Testis (tissue), 3 donors: ENCODE results near the gene TRPC3. TPM values are rescaled to one million over a fixed set of nuclear protein-coding genes. Genes with fewer than 3 reads are reported as not detected.
A peak's percentile ranks its signal among the peaks of the same experiment; 100 is the strongest.

ENCODE experiments used
- DNase-seq: peaks from one replicate; pipeline ENCODE4 v3.0.0-alpha.2; 2019
- H3K27ac ChIP-seq, 2 donors: fragments of 200-600 bp; sonication (generic); one replicate each; pipeline ENCODE4 v1.5.1; 2019
- H3K27me3 ChIP-seq: fragments of 200-600 bp; sonication (generic); one replicate; pipeline ENCODE4 v1.5.1; 2019
- H3K36me3 ChIP-seq: fragments of 200-600 bp; sonication (generic); one replicate; pipeline ENCODE4 v1.5.1; 2017; ENCODE audit warnings: low read depth; ENCODE audit errors: missing control alignments
- H3K4me1 ChIP-seq: fragments of 200-600 bp; sonication (generic); one replicate; pipeline ENCODE4 v1.5.1; 2019
- H3K4me3 ChIP-seq, 2 donors: fragments of 200-600 bp; sonication (generic); one replicate each; pipeline ENCODE4 v1.5.1; 2017 to 2019
- H3K9me3 ChIP-seq: fragments of 200-600 bp; sonication (generic); one replicate; pipeline ENCODE4 v1.5.1; 2017
- POLR2A ChIP-seq: fragments of 450-650 bp; IDR thresholded peaks from one replicate; pipeline ENCODE4 v1.6.1; 2017; ENCODE audit warnings: antibody characterized with exemption, mild to moderate bottlenecking, moderate library complexity
- WGBS, 2 donors: methylation state at CpG; one replicate each; pipeline ENCODE4 v1.1.5; 2018; 5-methylcytosine and 5-hydroxymethylcytosine counted together
- intact Hi-C: fragments of 100-400 bp; cut with DNase I; formaldehyde crosslinking; loops from one replicate; pipeline ENCODE4 v1.15.1; 2023; ENCODE audit warnings: low total_unique reads
- polyA plus RNA-seq: library from polyadenylated mRNA; stranded (reverse); fragments of 350-450 nt; fragmentation: Illumina TruSeq; extraction: RNeasy Lipid Tissue Mini Kit (QIAGEN cat#74804); gene quantifications from one replicate; pipeline ENCODE4 v1.2.3, GENCODE V29; 2014; ENCODE audit warnings: low read depth, low replicate concordance; ENCODE audit not compliant: insufficient read depth
- total RNA-seq, 2 donors: library from RNA; depleted of rRNA; stranded (reverse); fragments of >200 nt; gene quantifications; one replicate each; pipeline ENCODE4 v1.2.3, GENCODE V29; 2016
- TF ChIP-seq, protein P1 (sequence below), 3 experiments: fragments of 450-650 bp in 2 of 3; fragments of 200-600 bp in 1 of 3; sonication (generic) in 1 of 3; IDR thresholded peaks; one replicate each; pipeline ENCODE4 v1.5.1; 2016 to 2019; ENCODE audit warnings: antibody characterized with exemption in 3 of 3, mild to moderate bottlenecking in 2 of 3, moderate library complexity in 1 of 3

TRPC3 gene
- total and polyA plus RNA-seq, 3 donors from 2014 or later: 0.57 to 3.7 (median 1.9) TPM

DNA sequence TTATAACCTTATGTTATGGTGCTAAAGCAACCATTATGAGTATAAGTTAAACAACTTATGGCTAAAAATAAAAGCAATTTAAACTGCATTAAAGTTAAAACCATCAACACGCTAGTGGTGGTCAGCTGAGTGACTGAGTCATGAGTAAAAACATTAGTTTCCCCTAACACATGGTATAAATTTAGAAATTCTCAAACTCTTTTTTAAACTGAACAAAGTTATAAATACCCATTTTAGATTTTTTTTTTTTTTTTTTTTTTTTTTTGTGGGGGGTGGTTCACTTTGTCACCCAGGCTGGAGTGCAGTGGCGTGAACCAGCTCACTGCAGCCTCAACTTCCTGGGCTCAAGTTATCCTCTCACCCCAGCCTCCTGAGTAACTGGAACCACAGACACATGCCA, 76.2 kb downstream of the TRPC3 start:
- H3K4me1 ChIP-seq: no peaks in the 10 kb centered on the region
- no peaks in the 10 kb centered on the region for H3K27me3 ChIP-seq
- no peak overlapping the region for H3K4me3 ChIP-seq
- no peaks in the 10 kb centered on the region for H3K36me3 ChIP-seq
- no peak for TF ChIP-seq POLR2A
- TF ChIP-seq, protein P1, sequence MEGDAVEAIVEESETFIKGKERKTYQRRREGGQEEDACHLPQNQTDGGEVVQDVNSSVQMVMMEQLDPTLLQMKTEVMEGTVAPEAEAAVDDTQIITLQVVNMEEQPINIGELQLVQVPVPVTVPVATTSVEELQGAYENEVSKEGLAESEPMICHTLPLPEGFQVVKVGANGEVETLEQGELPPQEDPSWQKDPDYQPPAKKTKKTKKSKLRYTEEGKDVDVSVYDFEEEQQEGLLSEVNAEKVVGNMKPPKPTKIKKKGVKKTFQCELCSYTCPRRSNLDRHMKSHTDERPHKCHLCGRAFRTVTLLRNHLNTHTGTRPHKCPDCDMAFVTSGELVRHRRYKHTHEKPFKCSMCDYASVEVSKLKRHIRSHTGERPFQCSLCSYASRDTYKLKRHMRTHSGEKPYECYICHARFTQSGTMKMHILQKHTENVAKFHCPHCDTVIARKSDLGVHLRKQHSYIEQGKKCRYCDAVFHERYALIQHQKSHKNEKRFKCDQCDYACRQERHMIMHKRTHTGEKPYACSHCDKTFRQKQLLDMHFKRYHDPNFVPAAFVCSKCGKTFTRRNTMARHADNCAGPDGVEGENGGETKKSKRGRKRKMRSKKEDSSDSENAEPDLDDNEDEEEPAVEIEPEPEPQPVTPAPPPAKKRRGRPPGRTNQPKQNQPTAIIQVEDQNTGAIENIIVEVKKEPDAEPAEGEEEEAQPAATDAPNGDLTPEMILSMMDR (IDR thresholded peaks at IDR 0.05): no peak
- no peak for DNase-seq
- H3K27ac ChIP-seq: no peak overlapping the region
- H3K9me3 ChIP-seq: no peaks in the 10 kb centered on the region
- WGBS, 2 donors: 77 to 92% methylated on average over 2 of the region's 2 CpGs
- intact Hi-C loops: no loop called here

DNA sequence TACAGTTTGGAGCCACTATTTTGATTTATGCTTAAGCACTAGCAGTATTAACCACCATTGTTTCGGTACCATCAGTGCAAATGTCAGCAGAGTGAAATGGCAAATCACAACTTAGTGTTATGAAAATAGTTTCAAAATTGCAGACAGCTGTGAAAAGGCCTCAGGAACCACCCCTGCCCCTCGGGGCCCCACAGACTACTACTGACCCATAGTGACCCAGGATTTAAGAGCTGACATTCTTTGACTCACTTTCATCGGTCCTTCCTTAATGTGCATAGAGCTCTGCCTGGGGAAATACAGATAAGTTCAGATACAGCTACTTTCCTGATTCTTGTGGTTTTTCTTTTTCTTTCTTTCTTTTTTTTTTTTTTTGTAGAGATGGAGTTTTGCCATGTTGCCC, 78.3 kb downstream of the TRPC3 start:
- no peaks in the 10 kb centered on the region for H3K9me3 ChIP-seq
- no peaks in the 10 kb centered on the region for H3K27me3 ChIP-seq
- H3K4me1 ChIP-seq: no peaks in the 10 kb centered on the region
- H3K27ac ChIP-seq: no peak overlapping the region
- DNase-seq: no peak
- no peak overlapping the region for H3K4me3 ChIP-seq
- TF ChIP-seq, protein P1 (IDR thresholded peaks at IDR 0.05): no peak
- no peak for TF ChIP-seq POLR2A
- WGBS, 2 donors: 52 to 61% methylated on average over 3 of the region's 3 CpGs
- no peaks in the 10 kb centered on the region for H3K36me3 ChIP-seq
- intact Hi-C loops: no loop called here

DNA sequence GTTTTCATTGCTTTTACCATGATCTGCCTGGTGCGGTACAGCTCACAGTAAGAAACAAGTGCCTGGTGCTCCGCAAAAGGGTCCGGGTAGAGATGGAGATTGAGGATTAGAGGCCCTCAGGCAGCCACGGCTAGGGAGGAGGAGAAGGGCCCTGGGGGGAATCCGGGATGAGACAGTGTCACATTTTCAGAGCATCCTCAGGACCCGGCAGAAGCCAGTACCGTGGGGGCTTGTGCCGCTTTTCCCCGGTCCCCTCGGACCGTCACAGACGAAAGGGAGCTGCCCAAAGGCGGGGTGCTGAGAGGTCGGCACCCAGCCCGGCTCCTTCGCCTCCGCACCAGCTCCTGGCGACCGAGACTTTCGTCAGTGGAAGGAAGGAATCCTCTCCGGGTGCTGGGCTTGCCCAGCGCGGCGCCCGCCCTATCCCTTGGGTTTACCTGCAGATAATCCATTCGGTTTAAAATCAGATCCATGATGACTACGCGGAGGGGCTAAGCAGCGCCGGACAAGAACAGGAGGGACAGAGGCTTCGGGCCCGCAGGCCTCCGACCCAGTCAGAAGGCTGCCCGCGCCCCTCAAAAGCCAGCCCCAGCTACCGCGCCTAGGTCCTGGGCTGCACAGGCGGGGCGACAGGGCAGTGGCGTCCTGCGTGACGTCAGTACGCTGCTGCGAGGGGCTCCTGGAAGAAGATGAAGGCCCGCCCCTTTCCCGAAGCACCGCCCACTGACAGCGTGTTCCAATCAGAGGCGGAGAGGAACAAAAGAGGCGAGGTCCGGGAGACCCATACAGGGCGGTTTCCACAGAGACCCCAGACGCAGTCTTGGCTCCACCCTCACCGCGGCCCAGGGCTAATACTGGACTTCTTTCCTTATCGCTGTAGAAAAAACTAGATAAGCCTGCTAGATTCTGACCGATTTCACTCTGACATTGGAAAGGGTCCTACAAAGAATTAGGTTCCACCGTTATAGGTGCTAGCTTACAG, 81.7 kb downstream of the TRPC3 start, which contains the start of gene BBS7:
TSS of gene BBS7 (minus strand) at position 634 of the 982 bp plus-strand sequence. CDS start at position 473, 161 bp downstream.
- TF ChIP-seq POLR2A: no peak
- TF ChIP-seq, protein P1 (IDR thresholded peaks at IDR 0.05): no peak
- 0 to 1% methylated on average over 19 to 55 of the region's 58 CpGs for WGBS, 2 donors
- H3K27me3 ChIP-seq: no peaks in the 10 kb centered on the region
- H3K9me3 ChIP-seq: no peaks in the 10 kb centered on the region
- intact Hi-C loops: no loop called here
- DNase-seq: peak; percentile 100
- no peaks in the 10 kb centered on the region for H3K36me3 ChIP-seq
- peak within 1 kb of the TSS; percentile 73 to 91 for H3K4me3 ChIP-seq
- H3K4me1 ChIP-seq: no peaks in the 10 kb centered on the region
- H3K27ac ChIP-seq: peak within 1 kb of the TSS; percentile 91 to 96

DNA sequence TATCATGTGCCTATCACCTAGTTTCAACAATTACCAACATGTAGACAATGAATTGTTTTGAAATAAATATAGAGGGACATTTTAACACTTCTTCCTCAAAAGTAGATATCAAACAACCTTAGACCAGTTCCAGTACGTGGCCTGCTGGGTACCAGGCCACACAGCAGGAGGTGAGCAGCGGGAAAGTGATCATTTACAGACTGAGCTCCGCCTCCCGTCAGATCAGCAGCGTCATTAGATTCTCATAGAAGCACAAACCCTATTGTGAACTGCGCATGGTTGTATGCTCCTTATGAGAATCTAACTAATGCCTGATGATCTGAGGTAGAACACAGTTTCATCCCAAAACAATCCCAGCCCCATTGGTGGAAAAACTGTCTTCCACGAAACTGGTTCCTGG, 88.1 kb downstream of the TRPC3 start:
- no peaks in the 10 kb centered on the region for H3K36me3 ChIP-seq
- H3K4me3 ChIP-seq: no peak overlapping the region
- no peaks in the 10 kb centered on the region for H3K9me3 ChIP-seq
- H3K27ac ChIP-seq: no peak overlapping the region
- no peaks in the 10 kb centered on the region for H3K27me3 ChIP-seq
- TF ChIP-seq, protein P1 (IDR thresholded peaks at IDR 0.05): no peak
- TF ChIP-seq POLR2A: no peak
- 79 to 87% methylated on average over 7 of the region's 7 CpGs for WGBS, 2 donors
- intact Hi-C loops: no loop called here
- no peaks in the 10 kb centered on the region for H3K4me1 ChIP-seq
- DNase-seq: no peak
